ENCODE measurements around the gene ATXN1. TPM values are rescaled to one million over a fixed set of nuclear protein-coding genes. Genes with fewer than 3 reads are reported as not detected.
"Not testable (repeated sequence)": the region's sequence is repeated elsewhere in the genome, so short reads cannot be mapped to it uniquely, and the experiment has no call there.

Gene ATXN1
- polyA plus RNA-seq, 1 donor from 2014 or later: 28.2 TPM

- H3K4me2 ChIP-seq (ENCODE audit: low read length); H3K36me3 ChIP-seq (ENCODE audit: insufficient read depth, low read length); H4K20me1 ChIP-seq (ENCODE audit: insufficient read depth); H2AFZ ChIP-seq (ENCODE audit: low read depth, low read length); H3K9me3 ChIP-seq (ENCODE audit: low read length); H3F3A ChIP-seq (ENCODE audit: insufficient read depth, low read length, poor library complexity, severe bottlenecking); H3K9ac ChIP-seq (ENCODE audit: low read length); H3K79me2 ChIP-seq (replicated peaks; ENCODE audit: insufficient read depth, low read length); H3K27ac ChIP-seq (ENCODE audit: low read length); H3K27me3 ChIP-seq (ENCODE audit: insufficient read depth, low read depth, low read length); H3K4me3 ChIP-seq (ENCODE audit: low read length); H3K9me2 ChIP-seq (ENCODE audit: insufficient read depth, low read length): not testable (repeated sequence)
These were observed 301.8 kb downstream of the ATXN1 start for GRCh38 chr6:16459472-16459871.

- Histone ChIP-seq H3K27ac (ENCODE audit: low read length) (no peak overlapping the region), H3K36me3 (ENCODE audit: insufficient read depth, low read length) (no peaks in the 10 kb centered on the region), H3K9ac (ENCODE audit: low read length) (no peak overlapping the region), H3F3A (ENCODE audit: insufficient read depth, low read length, poor library complexity, severe bottlenecking) (peaks cover 6% of the 10 kb centered on the region), H3K9me3 (ENCODE audit: low read length) (no peaks in the 10 kb centered on the region), H2AFZ (ENCODE audit: low read depth, low read length) (no peak overlapping the region), H3K79me2 (replicated peaks; ENCODE audit: insufficient read depth, low read length) (no peaks in the 10 kb centered on the region), H4K20me1 (ENCODE audit: insufficient read depth) (no peaks in the 10 kb centered on the region), H3K9me2 (ENCODE audit: insufficient read depth, low read length) (no peaks in the 10 kb centered on the region), H3K4me2 (ENCODE audit: low read length) (no peak overlapping the region), H3K27me3 (ENCODE audit: insufficient read depth, low read depth, low read length) (no peaks in the 10 kb centered on the region), H3K4me3 (ENCODE audit: low read length) (no peak overlapping the region)
- TF ChIP-seq EP300 (conservative IDR thresholded peaks at IDR 0.05; ENCODE audit: poor library complexity, severe bottlenecking) (no peak), CTCF (IDR thresholded peaks at IDR 0.05; ENCODE audit: poor library complexity, severe bottlenecking) (no peak), SMC3 (conservative IDR thresholded peaks at IDR 0.05; ENCODE audit: poor library complexity) (no peak), TAF1 (IDR thresholded peaks at IDR 0.05; ENCODE audit: low read depth) (no peak), RAD21 (conservative IDR thresholded peaks at IDR 0.05) (no peak), MXI1 (conservative IDR thresholded peaks at IDR 0.05; ENCODE audit: poor library complexity, severe bottlenecking) (no peak), REST (IDR thresholded peaks at IDR 0.05; ENCODE audit: borderline replicate concordance) (no peak), POLR2AphosphoS5 (IDR thresholded peaks at IDR 0.05) (no peak), EZH2 (IDR thresholded peaks at IDR 0.05; ENCODE audit: borderline replicate concordance, insufficient read depth, low read length, poor library complexity, severe bottlenecking) (no peak)
These were observed 308.9 kb downstream of the ATXN1 start for GRCh38 chr6:16452348-16452747.

GRCh38 chr6:16450821-16451220 lies 310.4 kb downstream of the ATXN1 start:
- TF ChIP-seq REST (IDR thresholded peaks at IDR 0.05; ENCODE audit: borderline replicate concordance): no peak
- no peak for TF ChIP-seq EZH2 (IDR thresholded peaks at IDR 0.05; ENCODE audit: borderline replicate concordance, insufficient read depth, low read length, poor library complexity, severe bottlenecking)
- no peaks in the 10 kb centered on the region for H3K27me3 ChIP-seq (ENCODE audit: insufficient read depth, low read depth, low read length)
- no peaks in the 10 kb centered on the region for H4K20me1 ChIP-seq (ENCODE audit: insufficient read depth)
- no peak overlapping the region for H3K27ac ChIP-seq (ENCODE audit: low read length)
- no peak overlapping the region for H3K4me2 ChIP-seq (ENCODE audit: low read length)
- H3K9ac ChIP-seq (ENCODE audit: low read length): no peak overlapping the region
- no peaks in the 10 kb centered on the region for H3K9me3 ChIP-seq (ENCODE audit: low read length)
- H3K79me2 ChIP-seq (replicated peaks; ENCODE audit: insufficient read depth, low read length): no peaks in the 10 kb centered on the region
- H3K36me3 ChIP-seq (ENCODE audit: insufficient read depth, low read length): no peaks in the 10 kb centered on the region
- H3F3A ChIP-seq (ENCODE audit: insufficient read depth, low read length, poor library complexity, severe bottlenecking): peaks cover 6% of the 10 kb centered on the region
- no peak overlapping the region for H2AFZ ChIP-seq (ENCODE audit: low read depth, low read length)
- no peak overlapping the region for H3K4me3 ChIP-seq (ENCODE audit: low read length)
- no peaks in the 10 kb centered on the region for H3K9me2 ChIP-seq (ENCODE audit: insufficient read depth, low read length)

Data from neural cell (in vitro differentiated cells).